HCT116 (cell line): ENCODE measurements around the gene ZSCAN25.

ENCODE experiments used
- ATF3 ChIP-seq: IDR thresholded peaks from 2 replicates; pipeline ENCODE4 v1.6.1; 2012
- CEBPB ChIP-seq: IDR thresholded peaks from 2 replicates; pipeline ENCODE4 v1.6.1; 2012; ENCODE audit warnings: low read depth
- CTCF ChIP-seq, 3 experiments: fragments of 200-600 bp in 1 of 3; sonication (generic) in 1 of 3; IDR thresholded peaks in 2 of 3; conservative IDR thresholded peaks in 1 of 3; 2 replicates each; pipeline ENCODE4 v1.5.1; 2012 to 2017; ENCODE audit warnings: low read depth in 2 of 3, low read length in 2 of 3, antibody characterized with exemption in 1 of 3, borderline replicate concordance in 1 of 3, control low read depth in 1 of 3, mild to moderate bottlenecking in 1 of 3, mixed read lengths in 1 of 3, mixed run types in 1 of 3, moderate library complexity in 1 of 3; ENCODE audit not compliant: insufficient read depth in 1 of 3
- EGR1 ChIP-seq: IDR thresholded peaks from 2 replicates; pipeline ENCODE4 v1.6.1; 2012; ENCODE audit warnings: low read depth
- EZH2 ChIP-seq: fragments of 200-600 bp; sonication (generic); IDR thresholded peaks from 2 replicates; pipeline ENCODE4 v1.6.1; 2017; ENCODE audit warnings: antibody characterized with exemption, mixed run types
- EZH2phosphoT487 ChIP-seq: fragments of 200-600 bp; IDR thresholded peaks from 2 replicates; pipeline ENCODE4 v1.6.1; 2018; ENCODE audit warnings: antibody characterized with exemption, borderline replicate concordance
- MAX ChIP-seq: IDR thresholded peaks from 2 replicates; pipeline ENCODE4 v1.6.1; 2012
- POLR2A ChIP-seq: IDR thresholded peaks from 2 replicates; pipeline ENCODE4 v1.7.0; 2011; ENCODE audit warnings: borderline replicate concordance; ENCODE audit not compliant: insufficient read depth, insufficient read length; ENCODE audit errors: extremely low read depth
- POLR2AphosphoS5 ChIP-seq: IDR thresholded peaks from 2 replicates; pipeline ENCODE4 v1.6.1; 2011; ENCODE audit warnings: mild to moderate bottlenecking, low read depth, low read length, moderate library complexity
- SP1 ChIP-seq: IDR thresholded peaks from 2 replicates; pipeline ENCODE4 v1.6.1; 2012; ENCODE audit warnings: low read depth
- SRF ChIP-seq: IDR thresholded peaks from 2 replicates; pipeline ENCODE4 v1.6.1; 2012; ENCODE audit warnings: low read depth
- ZFX ChIP-seq: fragments of 450-650 bp; IDR thresholded peaks from 2 replicates; pipeline ENCODE4 v1.6.1; 2017
- ZNF274 ChIP-seq: fragments of 200-500 bp; sonication (Bioruptor generic); IDR thresholded peaks from 2 replicates; pipeline ENCODE4 v1.6.1; 2014; ENCODE audit warnings: mild to moderate bottlenecking, low read depth, low read length, inconsistent platforms
- TF ChIP-seq, protein P1 (sequence below): IDR thresholded peaks from 2 replicates; pipeline ENCODE4 v1.6.1; 2012; ENCODE audit warnings: low read depth

DNA sequence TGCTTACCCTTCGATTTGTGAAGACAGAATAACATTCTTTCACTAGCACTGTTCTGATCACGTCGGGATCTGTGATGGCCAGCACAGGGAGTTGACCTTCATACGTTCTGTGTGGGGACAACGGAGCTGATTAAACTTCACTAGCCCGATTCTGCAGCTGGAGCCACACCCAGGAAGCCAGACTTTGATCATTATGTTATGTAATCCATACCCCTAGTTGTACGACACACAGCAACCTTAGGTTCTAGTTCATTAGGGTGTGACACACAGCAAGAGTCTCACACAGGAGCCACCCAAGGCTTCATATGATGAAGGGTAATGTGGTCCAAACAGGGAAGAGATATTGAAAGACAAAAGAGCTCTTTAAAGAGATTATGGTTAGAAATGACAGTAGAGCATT lies 55.8 kb downstream of the ZSCAN25 start:
- TF ChIP-seq SRF (no peak), POLR2AphosphoS5 (no peak), ZFX (no peak), CEBPB (no peak), POLR2A (no peak), CTCF (IDR thresholded peaks at IDR 0.05 in 2 of 3, conservative IDR thresholded peaks at IDR 0.05 in 1 of 3; ENCODE audit: borderline replicate concordance in 1 of 3, insufficient read depth in 1 of 3, low read depth in 2 of 3, low read length in 2 of 3) (no peak), MAX (no peak), SP1 (no peak), EZH2 (no peak), EZH2phosphoT487 (no peak), ZNF274 (no peak), ATF3 (no peak), EGR1 (no peak)
- TF ChIP-seq, protein P1, sequence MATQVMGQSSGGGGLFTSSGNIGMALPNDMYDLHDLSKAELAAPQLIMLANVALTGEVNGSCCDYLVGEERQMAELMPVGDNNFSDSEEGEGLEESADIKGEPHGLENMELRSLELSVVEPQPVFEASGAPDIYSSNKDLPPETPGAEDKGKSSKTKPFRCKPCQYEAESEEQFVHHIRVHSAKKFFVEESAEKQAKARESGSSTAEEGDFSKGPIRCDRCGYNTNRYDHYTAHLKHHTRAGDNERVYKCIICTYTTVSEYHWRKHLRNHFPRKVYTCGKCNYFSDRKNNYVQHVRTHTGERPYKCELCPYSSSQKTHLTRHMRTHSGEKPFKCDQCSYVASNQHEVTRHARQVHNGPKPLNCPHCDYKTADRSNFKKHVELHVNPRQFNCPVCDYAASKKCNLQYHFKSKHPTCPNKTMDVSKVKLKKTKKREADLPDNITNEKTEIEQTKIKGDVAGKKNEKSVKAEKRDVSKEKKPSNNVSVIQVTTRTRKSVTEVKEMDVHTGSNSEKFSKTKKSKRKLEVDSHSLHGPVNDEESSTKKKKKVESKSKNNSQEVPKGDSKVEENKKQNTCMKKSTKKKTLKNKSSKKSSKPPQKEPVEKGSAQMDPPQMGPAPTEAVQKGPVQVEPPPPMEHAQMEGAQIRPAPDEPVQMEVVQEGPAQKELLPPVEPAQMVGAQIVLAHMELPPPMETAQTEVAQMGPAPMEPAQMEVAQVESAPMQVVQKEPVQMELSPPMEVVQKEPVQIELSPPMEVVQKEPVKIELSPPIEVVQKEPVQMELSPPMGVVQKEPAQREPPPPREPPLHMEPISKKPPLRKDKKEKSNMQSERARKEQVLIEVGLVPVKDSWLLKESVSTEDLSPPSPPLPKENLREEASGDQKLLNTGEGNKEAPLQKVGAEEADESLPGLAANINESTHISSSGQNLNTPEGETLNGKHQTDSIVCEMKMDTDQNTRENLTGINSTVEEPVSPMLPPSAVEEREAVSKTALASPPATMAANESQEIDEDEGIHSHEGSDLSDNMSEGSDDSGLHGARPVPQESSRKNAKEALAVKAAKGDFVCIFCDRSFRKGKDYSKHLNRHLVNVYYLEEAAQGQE: no peak
